A549 treated with CORT108297 at 1 μM for 4 hours (cell line): ENCODE data around the gene PSORS1C1. TPM values are rescaled to one million over a fixed set of nuclear protein-coding genes. Genes with fewer than 3 reads are reported as not detected.

Experiments used
- total RNA-seq: library from RNA; stranded (reverse); fragments of 200-300 nt; extraction: Qiagen RNA extraction; gene quantifications from 5 replicates; pipeline ENCODE4 v1.2.3, GENCODE V29; 2022

Gene PSORS1C1, protein sequence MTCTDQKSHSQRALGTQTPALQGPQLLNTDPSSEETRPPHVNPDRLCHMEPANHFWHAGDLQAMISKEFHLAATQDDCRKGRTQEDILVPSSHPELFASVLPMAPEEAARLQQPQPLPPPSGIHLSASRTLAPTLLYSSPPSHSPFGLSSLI
- 3.0 to 5.1 TPM (median 3.8 TPM) in 5 replicates for total RNA-seq

GRCh38 chr6:31114541-31114878 is at the start of gene PSORS1C1:
Gene PSORS1C1 (plus strand): TSS chr6:31114800. CDS start chr6:31129633, 14,833 bp downstream.

GRCh38 chr6:31112478-31112877 is 2.1 kb upstream of the PSORS1C1 start, which contains the start of gene C6orf15:
Gene C6orf15 (minus strand): TSS chr6:31112575. CDS start chr6:31112555, 20 bp downstream.

DNA sequence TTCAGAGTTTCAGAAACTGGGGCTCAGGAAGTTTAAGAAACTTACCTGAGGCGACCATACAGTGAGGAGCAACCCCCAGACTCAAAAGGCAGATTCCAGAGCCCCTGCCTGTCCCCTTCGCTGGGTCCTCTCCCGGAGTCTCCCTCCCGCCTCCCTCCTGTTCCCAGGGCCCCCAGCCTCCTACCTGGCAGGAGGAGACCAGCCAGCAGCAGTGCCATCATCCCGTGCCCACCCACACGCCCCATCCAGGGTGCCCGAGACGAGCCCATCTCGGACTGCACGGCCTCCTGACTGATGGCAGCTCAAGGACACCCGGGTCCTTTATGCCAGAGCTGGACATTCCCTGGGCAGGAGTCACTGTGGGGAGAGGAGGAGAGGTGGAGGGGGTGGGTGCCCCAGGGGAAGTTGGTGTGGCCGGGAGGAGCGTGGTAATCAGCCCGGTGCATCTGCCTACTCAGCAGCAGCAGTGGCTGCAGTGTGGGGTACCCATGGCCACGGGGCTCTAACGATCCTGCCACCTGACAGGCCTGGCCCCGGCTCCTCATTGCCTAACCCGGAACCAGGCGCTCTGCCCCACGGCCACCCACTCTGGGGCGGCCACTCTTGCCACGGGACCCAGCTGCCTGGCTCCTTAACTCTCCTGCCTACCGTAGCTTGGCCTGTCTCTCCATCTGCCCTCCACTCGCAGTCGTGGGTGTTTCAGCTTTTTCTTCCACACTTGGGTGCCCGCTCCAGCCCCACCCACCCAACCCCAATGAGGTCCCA is 5.7 kb downstream of the PSORS1C1 start, which contains the start of gene CDSN:
Gene CDSN (minus strand): TSS at position 296 of the 765 bp plus-strand sequence. CDS start 27 bp downstream, at position 269.

DNA sequence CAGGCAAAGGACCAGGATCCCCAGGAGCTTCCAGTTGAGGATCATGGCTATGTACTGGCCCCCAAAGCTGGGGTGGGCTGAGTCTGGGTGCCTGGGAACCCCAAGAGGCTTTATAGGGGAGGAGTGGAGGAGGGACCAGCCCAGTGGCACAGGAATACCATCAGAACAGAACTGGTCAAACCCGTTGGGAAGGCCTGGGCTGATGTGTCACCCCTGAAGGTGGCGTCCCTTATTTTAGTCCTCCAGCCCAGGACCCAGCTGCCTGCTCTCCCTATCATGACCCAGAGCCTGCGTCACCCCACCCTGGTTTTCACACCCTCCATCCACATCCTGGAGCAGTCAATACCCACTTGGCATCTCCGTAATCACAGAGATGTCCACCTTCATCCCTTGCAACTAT is 24.4 kb downstream of the PSORS1C1 start, which contains the start of gene PSORS1C2:
Gene PSORS1C2 (minus strand): TSS at position 85 of the 400 bp plus-strand sequence. CDS start 40 bp downstream, at position 45.

GRCh38 chr6:31157513-31158139 is 43.0 kb downstream of the PSORS1C1 start, which contains the start of gene CCHCR1:
Gene CCHCR1 (minus strand): TSS chr6:31157802. CDS start chr6:31157600, 202 bp downstream.

GRCh38 chr6:31158140-31158862 is 43.7 kb downstream of the PSORS1C1 start, which contains the start of gene TCF19:
Gene TCF19 (plus strand): TSS chr6:31158589. CDS start chr6:31159470, 881 bp downstream.

GRCh38 chr6:31170600-31170881 is 55.9 kb downstream of the PSORS1C1 start, which contains the start of gene POU5F1:
Gene POU5F1 (minus strand): TSS chr6:31170682. CDS start chr6:31170620, 62 bp downstream.

Other genes starting within 250 kb of the PSORS1C1 start
- 41.3 to 63.5 TPM (median 55.9 TPM) in 5 replicates for gene DDR1, start 230.3 kb upstream of the PSORS1C1 start, total RNA-seq
- 18.6 to 23.2 TPM (median 20.0 TPM) in 5 replicates for gene GTF2H4, start 206.6 kb upstream of the PSORS1C1 start, total RNA-seq
- 10.8 to 14.3 TPM (median 13.2 TPM) in 5 replicates for gene VARS2, start 200.6 kb upstream of the PSORS1C1 start, total RNA-seq
- not detected in 5 replicates for gene SFTA2, start 182.6 kb upstream of the PSORS1C1 start, total RNA-seq
- gene MUCL3, start 173.8 kb upstream of the PSORS1C1 start, total RNA-seq, result 0.02 to 0.06 TPM (median 0.05 TPM) in 5 replicates
- gene MUC21, start 131.1 kb upstream of the PSORS1C1 start, total RNA-seq, result not detected in 5 replicates
- 0.02 to 0.03 TPM (median 0.02 TPM) in 3 of 5 replicates, not detected in the others for gene MUC22, start 104.3 kb upstream of the PSORS1C1 start, total RNA-seq
- not detected in 5 replicates for gene C6orf15, start 2.2 kb upstream of the PSORS1C1 start, total RNA-seq
- 0.03 TPM in 1 of 5 replicates, not detected in the others for gene CDSN, start 5.6 kb downstream of the PSORS1C1 start, total RNA-seq
- not detected in 5 replicates for gene PSORS1C2, start 24.3 kb downstream of the PSORS1C1 start, total RNA-seq
- 6.5 to 9.0 TPM (median 7.4 TPM) in 5 replicates for gene CCHCR1, start 43.0 kb downstream of the PSORS1C1 start, total RNA-seq
- 13.1 to 15.4 TPM (median 14.2 TPM) in 5 replicates for gene TCF19, start 43.8 kb downstream of the PSORS1C1 start, total RNA-seq
- gene POU5F1, start 55.9 kb downstream of the PSORS1C1 start, total RNA-seq, result 4.7 to 6.7 TPM (median 5.3 TPM) in 5 replicates
- gene HLA-C, start 157.3 kb downstream of the PSORS1C1 start, total RNA-seq, result 45.2 to 57.5 TPM (median 54.4 TPM) in 5 replicates
- 17.7 to 37.5 TPM (median 29.0 TPM) in 5 replicates for gene HLA-B, start 242.4 kb downstream of the PSORS1C1 start, total RNA-seq